ENCODE results near the gene LRP1B.
A peak's percentile ranks its signal among the peaks of the same experiment; 100 is the strongest.

The LRP1B gene

GRCh38 chr2:142136571-142136970 lies 5.8 kb upstream of the LRP1B start:
- H3K36me3 ChIP-seq (replicated peaks), result no peaks in the 10 kb centered on the region
- no peaks in the 10 kb centered on the region for H3K9me3 ChIP-seq
- H3K4me1 ChIP-seq, result peaks cover 3% of the 10 kb centered on the region
- in situ Hi-C loops (cut with MboI; ENCODE audit: low sequenced_read_pairs), result loop anchor here (25.0 kb wide), 1 partner anchor 1774 kb away; no protein-coding TSS in a partner anchor
- H3K27me3 ChIP-seq (ENCODE audit: low read depth), result no peaks in the 10 kb centered on the region
- no peak overlapping the region for H3K4me3 ChIP-seq
- DNase-seq (ENCODE audit: low spot score in 2 of 2), result no peak

- H3K36me3 ChIP-seq (replicated peaks), result no peaks in the 10 kb centered on the region
- no peaks in the 10 kb centered on the region for H3K27me3 ChIP-seq (ENCODE audit: low read depth)
- DNase-seq (ENCODE audit: low spot score in 2 of 2), result no peak
- in situ Hi-C loops (cut with MboI; ENCODE audit: low sequenced_read_pairs), result loop anchor here (25.0 kb wide), 1 partner anchor 1773 kb away; no protein-coding TSS in a partner anchor
- H3K4me1 ChIP-seq, result peaks cover 3% of the 10 kb centered on the region
- no peak overlapping the region for H3K4me3 ChIP-seq
- H3K9me3 ChIP-seq, result no peaks in the 10 kb centered on the region
Measured at GRCh38 chr2:142134911-142135310, 4.1 kb upstream of the LRP1B start.

- H3K36me3 ChIP-seq (replicated peaks), result no peaks in the 10 kb centered on the region
- peaks cover 16% of the 10 kb centered on the region for H3K4me1 ChIP-seq
- H3K4me3 ChIP-seq, result peak overlapping the region; percentile 60
- H3K9me3 ChIP-seq, result no peaks in the 10 kb centered on the region
- no peaks in the 10 kb centered on the region for H3K27me3 ChIP-seq (ENCODE audit: low read depth)
- in situ Hi-C loops (cut with MboI; ENCODE audit: low sequenced_read_pairs), result loop anchor here (25.0 kb wide), 1 partner anchor 1768 kb away; no protein-coding TSS in a partner anchor
- DNase-seq (ENCODE audit: low spot score in 2 of 2), result peak; percentile 58 to 76
Measured at GRCh38 chr2:142130111-142131009, 456 bp downstream of the LRP1B start.

- Histone ChIP-seq H3K4me1 (peaks cover 16% of the 10 kb centered on the region), H3K27me3 (ENCODE audit: low read depth) (no peaks in the 10 kb centered on the region), H3K36me3 (replicated peaks) (no peaks in the 10 kb centered on the region), H3K4me3 (no peak overlapping the region), H3K9me3 (no peaks in the 10 kb centered on the region)
- in situ Hi-C loops (cut with MboI; ENCODE audit: low sequenced_read_pairs), result loop anchor here (25.0 kb wide), 1 partner anchor 1766 kb away; no protein-coding TSS in a partner anchor
- no peak for DNase-seq (ENCODE audit: low spot score in 2 of 2)
Measured at GRCh38 chr2:142128105-142128504, 2.7 kb downstream of the LRP1B start.

- in situ Hi-C loops (cut with MboI; ENCODE audit: low sequenced_read_pairs), result loop anchor here (25.0 kb wide), 1 partner anchor 1765 kb away; no protein-coding TSS in a partner anchor
- Histone ChIP-seq H3K27me3 (ENCODE audit: low read depth) (no peaks in the 10 kb centered on the region), H3K36me3 (replicated peaks) (no peaks in the 10 kb centered on the region), H3K4me3 (no peak overlapping the region), H3K9me3 (no peaks in the 10 kb centered on the region), H3K4me1 (peaks cover 16% of the 10 kb centered on the region)
- no peak for DNase-seq (ENCODE audit: low spot score in 2 of 2)
Measured at GRCh38 chr2:142127248-142127647, 3.6 kb downstream of the LRP1B start.

GRCh38 chr2:142124706-142125105 lies 6.1 kb downstream of the LRP1B start:
- Histone ChIP-seq H3K9me3 (no peaks in the 10 kb centered on the region), H3K4me1 (peaks cover 12% of the 10 kb centered on the region), H3K36me3 (replicated peaks) (no peaks in the 10 kb centered on the region), H3K4me3 (no peak overlapping the region), H3K27me3 (ENCODE audit: low read depth) (no peaks in the 10 kb centered on the region)
- in situ Hi-C loops (cut with MboI; ENCODE audit: low sequenced_read_pairs), result loop anchor here (25.0 kb wide), 1 partner anchor 1762 kb away; no protein-coding TSS in a partner anchor
- no peak for DNase-seq (ENCODE audit: low spot score in 2 of 2)

- in situ Hi-C loops (cut with MboI; ENCODE audit: low sequenced_read_pairs), result no loop called here
- no peaks in the 10 kb centered on the region for H3K27me3 ChIP-seq (ENCODE audit: low read depth)
Measured at GRCh38 chr2:142119347-142119746, 11.5 kb downstream of the LRP1B start.

GRCh38 chr2:142112757-142113221 lies 18.0 kb downstream of the LRP1B start:
- peak; percentile 54 to 91 for DNase-seq (ENCODE audit: low spot score in 2 of 2)
- in situ Hi-C loops (cut with MboI; ENCODE audit: low sequenced_read_pairs), result no loop called here
- H3K27me3 ChIP-seq (ENCODE audit: low read depth), result no peaks in the 10 kb centered on the region
- H3K4me3 ChIP-seq, result no peak overlapping the region
- peaks cover 11% of the 10 kb centered on the region for H3K4me1 ChIP-seq
- H3K36me3 ChIP-seq (replicated peaks), result no peaks in the 10 kb centered on the region
- H3K9me3 ChIP-seq, result no peaks in the 10 kb centered on the region

More at GRCh38 chr2:142119347-142119746, 11.5 kb downstream of the LRP1B start:
- H3K36me3 ChIP-seq (replicated peaks), result no peaks in the 10 kb centered on the region
- no peaks in the 10 kb centered on the region for H3K9me3 ChIP-seq
- no peak overlapping the region for H3K4me3 ChIP-seq
- H3K4me1 ChIP-seq, result peaks cover 7% of the 10 kb centered on the region; the same call in 1 of the 2 replicates
- no peak for DNase-seq (ENCODE audit: low spot score in 2 of 2)

- no peak for DNase-seq (ENCODE audit: low spot score in 2 of 2)
- H3K4me3 ChIP-seq, result no peak overlapping the region
Measured at GRCh38 chr2:142104134-142104758, 26.6 kb downstream of the LRP1B start.

GRCh38 chr2:142100970-142101369 lies 29.8 kb downstream of the LRP1B start:
- no peaks in the 10 kb centered on the region for H3K27me3 ChIP-seq (ENCODE audit: low read depth)
- no peaks in the 10 kb centered on the region for H3K36me3 ChIP-seq (replicated peaks)
- no peak for DNase-seq (ENCODE audit: low spot score in 2 of 2)
- H3K4me3 ChIP-seq, result no peak overlapping the region
- H3K4me1 ChIP-seq, result no peaks in the 10 kb centered on the region
- in situ Hi-C loops (cut with MboI; ENCODE audit: low sequenced_read_pairs), result no loop called here
- H3K9me3 ChIP-seq, result no peaks in the 10 kb centered on the region

More at GRCh38 chr2:142104134-142104758, 26.6 kb downstream of the LRP1B start:
- no peaks in the 10 kb centered on the region for H3K27me3 ChIP-seq (ENCODE audit: low read depth)
- in situ Hi-C loops (cut with MboI; ENCODE audit: low sequenced_read_pairs), result no loop called here
- H3K9me3 ChIP-seq, result no peaks in the 10 kb centered on the region
- no peaks in the 10 kb centered on the region for H3K4me1 ChIP-seq
- H3K36me3 ChIP-seq (replicated peaks), result no peaks in the 10 kb centered on the region

GRCh38 chr2:142100139-142100873 lies 30.5 kb downstream of the LRP1B start:
- no peak for DNase-seq (ENCODE audit: low spot score in 2 of 2)
- Histone ChIP-seq H3K36me3 (replicated peaks) (no peaks in the 10 kb centered on the region), H3K9me3 (no peaks in the 10 kb centered on the region), H3K4me1 (no peaks in the 10 kb centered on the region), H3K27me3 (ENCODE audit: low read depth) (no peaks in the 10 kb centered on the region), H3K4me3 (no peak overlapping the region)
- in situ Hi-C loops (cut with MboI; ENCODE audit: low sequenced_read_pairs), result no loop called here

GRCh38 chr2:142097711-142098110 lies 33.1 kb downstream of the LRP1B start:
- no peaks in the 10 kb centered on the region for H3K9me3 ChIP-seq
- no peaks in the 10 kb centered on the region for H3K27me3 ChIP-seq (ENCODE audit: low read depth)
- H3K4me1 ChIP-seq, result no peaks in the 10 kb centered on the region
- in situ Hi-C loops (cut with MboI; ENCODE audit: low sequenced_read_pairs), result no loop called here
- H3K4me3 ChIP-seq, result no peak overlapping the region
- H3K36me3 ChIP-seq (replicated peaks), result no peaks in the 10 kb centered on the region
- DNase-seq (ENCODE audit: low spot score in 2 of 2), result no peak

- Histone ChIP-seq H3K27me3 (ENCODE audit: low read depth) (no peaks in the 10 kb centered on the region), H3K4me3 (no peak overlapping the region)
- in situ Hi-C loops (cut with MboI; ENCODE audit: low sequenced_read_pairs), result no loop called here
Measured at GRCh38 chr2:142095647-142096046, 35.2 kb downstream of the LRP1B start.

More at GRCh38 chr2:142095647-142096046, 35.2 kb downstream of the LRP1B start:
- Histone ChIP-seq H3K36me3 (replicated peaks) (no peaks in the 10 kb centered on the region), H3K4me1 (no peaks in the 10 kb centered on the region), H3K9me3 (no peaks in the 10 kb centered on the region)
- DNase-seq (ENCODE audit: low spot score in 2 of 2), result no peak

All from HAP-1 (cell line).